Measurements from ENCODE around the gene OR2T11.
"Not testable (repeated sequence)": the region's sequence is repeated elsewhere in the genome, so short reads cannot be mapped to it uniquely, and the experiment has no call there.

Gene OR2T11

GRCh38 chr1:248641583-248641982 lies 6.7 kb upstream of the OR2T11 start:
- H3K36me3 ChIP-seq (ENCODE audit: control insufficient read depth, insufficient read depth, low read length); H2AFZ ChIP-seq; H3K4me3 ChIP-seq (ENCODE audit: low read depth, low read length); H3K27ac ChIP-seq; H3K9ac ChIP-seq; H3K9me3 ChIP-seq (ENCODE audit: control insufficient read depth, low read length); H3K4me2 ChIP-seq (ENCODE audit: low read length); H3K4me1 ChIP-seq; H3K27me3 ChIP-seq (ENCODE audit: control insufficient read depth, insufficient read depth, low read length); H3K79me2 ChIP-seq: not testable (repeated sequence)

- H3K36me3 ChIP-seq (ENCODE audit: control insufficient read depth, insufficient read depth, low read length); H3K27ac ChIP-seq; H3K4me1 ChIP-seq; H3K79me2 ChIP-seq; H3K9me3 ChIP-seq (ENCODE audit: control insufficient read depth, low read length); H3K9ac ChIP-seq; H3K27me3 ChIP-seq (ENCODE audit: control insufficient read depth, insufficient read depth, low read length); H3K4me2 ChIP-seq (ENCODE audit: low read length); H3K4me3 ChIP-seq (ENCODE audit: low read depth, low read length); H2AFZ ChIP-seq: not testable (repeated sequence)
These were observed 6.0 kb upstream of the OR2T11 start for GRCh38 chr1:248640906-248641305.

GRCh38 chr1:248639652-248640051 lies 4.8 kb upstream of the OR2T11 start:
- not testable (repeated sequence) for H3K9me3 ChIP-seq (ENCODE audit: control insufficient read depth, low read length); H3K27me3 ChIP-seq (ENCODE audit: control insufficient read depth, insufficient read depth, low read length); H3K79me2 ChIP-seq; H3K9ac ChIP-seq; H3K27ac ChIP-seq; H3K36me3 ChIP-seq (ENCODE audit: control insufficient read depth, insufficient read depth, low read length); H3K4me2 ChIP-seq (ENCODE audit: low read length); H3K4me1 ChIP-seq; H3K4me3 ChIP-seq (ENCODE audit: low read depth, low read length); H2AFZ ChIP-seq

GRCh38 chr1:248636612-248637011 lies 1.7 kb upstream of the OR2T11 start:
- not testable (repeated sequence) for H3K9ac ChIP-seq; H3K79me2 ChIP-seq; H3K4me2 ChIP-seq (ENCODE audit: low read length); H3K27ac ChIP-seq; H3K9me3 ChIP-seq (ENCODE audit: control insufficient read depth, low read length); H3K4me1 ChIP-seq; H3K4me3 ChIP-seq (ENCODE audit: low read depth, low read length); H3K27me3 ChIP-seq (ENCODE audit: control insufficient read depth, insufficient read depth, low read length); H3K36me3 ChIP-seq (ENCODE audit: control insufficient read depth, insufficient read depth, low read length); H2AFZ ChIP-seq

- TF ChIP-seq, protein P1, sequence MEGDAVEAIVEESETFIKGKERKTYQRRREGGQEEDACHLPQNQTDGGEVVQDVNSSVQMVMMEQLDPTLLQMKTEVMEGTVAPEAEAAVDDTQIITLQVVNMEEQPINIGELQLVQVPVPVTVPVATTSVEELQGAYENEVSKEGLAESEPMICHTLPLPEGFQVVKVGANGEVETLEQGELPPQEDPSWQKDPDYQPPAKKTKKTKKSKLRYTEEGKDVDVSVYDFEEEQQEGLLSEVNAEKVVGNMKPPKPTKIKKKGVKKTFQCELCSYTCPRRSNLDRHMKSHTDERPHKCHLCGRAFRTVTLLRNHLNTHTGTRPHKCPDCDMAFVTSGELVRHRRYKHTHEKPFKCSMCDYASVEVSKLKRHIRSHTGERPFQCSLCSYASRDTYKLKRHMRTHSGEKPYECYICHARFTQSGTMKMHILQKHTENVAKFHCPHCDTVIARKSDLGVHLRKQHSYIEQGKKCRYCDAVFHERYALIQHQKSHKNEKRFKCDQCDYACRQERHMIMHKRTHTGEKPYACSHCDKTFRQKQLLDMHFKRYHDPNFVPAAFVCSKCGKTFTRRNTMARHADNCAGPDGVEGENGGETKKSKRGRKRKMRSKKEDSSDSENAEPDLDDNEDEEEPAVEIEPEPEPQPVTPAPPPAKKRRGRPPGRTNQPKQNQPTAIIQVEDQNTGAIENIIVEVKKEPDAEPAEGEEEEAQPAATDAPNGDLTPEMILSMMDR (IDR thresholded peaks at IDR 0.05) = no peak
- no peaks in the 10 kb centered on the region for H3K9me3 ChIP-seq (ENCODE audit: control insufficient read depth, low read length)
- no peak overlapping the region for H2AFZ ChIP-seq
- H3K27me3 ChIP-seq (ENCODE audit: control insufficient read depth, insufficient read depth, low read length) = no peaks in the 10 kb centered on the region
- H3K9ac ChIP-seq = no peak overlapping the region
- no peak overlapping the region for H3K4me3 ChIP-seq (ENCODE audit: low read depth, low read length)
- H3K79me2 ChIP-seq = no peaks in the 10 kb centered on the region
- no peaks in the 10 kb centered on the region for H3K4me1 ChIP-seq
- H3K4me2 ChIP-seq (ENCODE audit: low read length) = no peak overlapping the region
- no peaks in the 10 kb centered on the region for H3K36me3 ChIP-seq (ENCODE audit: control insufficient read depth, insufficient read depth, low read length)
- H3K27ac ChIP-seq = no peak overlapping the region
These were observed 3.4 kb downstream of the OR2T11 start for GRCh38 chr1:248631354-248632008.

DNA sequence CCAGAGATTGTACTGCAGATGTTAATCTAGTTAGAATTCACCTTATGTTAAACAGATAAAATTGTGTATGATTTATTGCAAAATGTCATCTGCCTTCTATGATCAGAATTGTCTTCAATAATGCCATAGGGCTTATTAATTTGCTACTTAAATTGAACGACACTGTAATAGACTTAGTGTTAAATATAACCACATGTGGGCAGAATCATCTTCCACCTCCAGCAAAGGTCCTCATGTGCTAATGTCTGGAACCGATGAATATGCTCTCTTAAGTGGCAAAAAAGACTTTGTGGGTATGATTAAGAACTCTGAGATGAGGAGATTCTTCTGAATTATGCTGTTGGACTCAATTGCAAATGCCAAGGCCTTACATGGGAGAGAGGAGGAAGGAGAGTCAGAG lies 4.3 kb downstream of the OR2T11 start:
- Histone ChIP-seq H3K9me3 (ENCODE audit: control insufficient read depth, low read length) (no peaks in the 10 kb centered on the region), H3K36me3 (ENCODE audit: control insufficient read depth, insufficient read depth, low read length) (no peaks in the 10 kb centered on the region), H3K27me3 (ENCODE audit: control insufficient read depth, insufficient read depth, low read length) (no peaks in the 10 kb centered on the region), H2AFZ (no peak overlapping the region), H3K4me3 (ENCODE audit: low read depth, low read length) (no peak overlapping the region), H3K4me2 (ENCODE audit: low read length) (no peak overlapping the region), H3K9ac (no peak overlapping the region), H3K27ac (no peak overlapping the region), H3K79me2 (no peaks in the 10 kb centered on the region), H3K4me1 (no peaks in the 10 kb centered on the region)
- TF ChIP-seq, protein P1 (IDR thresholded peaks at IDR 0.05) = no peak

Measured in parathyroid adenoma (tissue), 2 donors.